GM23338 (cell line): ENCODE data around the gene KRT24. TPM values are rescaled to one million over a fixed set of nuclear protein-coding genes. Genes with fewer than 3 reads are reported as not detected.

Experiments
- ATAC-seq: fragments of 200-7000 bp; cut with Tn5 transposase; 3 replicates; pipeline ENCODE4 v1.9.1; 2020
- DNase-seq: peaks from one replicate; pipeline ENCODE4 v3.0.0-alpha.2; 2015; ENCODE audit warnings: low spot score
- H2AFZ ChIP-seq: fragments of 200-600 bp; sonication (generic); 2 replicates; pipeline ENCODE4 v1.8.0; 2016; ENCODE audit warnings: antibody characterized with exemption, mild to moderate bottlenecking, moderate library complexity
- H3F3A ChIP-seq: fragments of 200-600 bp; sonication (generic); replicated peaks from 2 replicates; pipeline ENCODE4 v1.8.0; 2017; ENCODE audit warnings: antibody characterized with exemption, mixed run types, low read depth
- H3K27ac ChIP-seq: fragments of 200-600 bp; sonication (generic); 2 replicates; pipeline ENCODE4 v1.6.1; 2016; ENCODE audit warnings: low read depth
- H3K27me3 ChIP-seq: fragments of 200-600 bp; sonication (generic); 2 replicates; pipeline ENCODE4 v1.8.0; 2016; ENCODE audit warnings: mild to moderate bottlenecking, mixed run types, moderate library complexity; ENCODE audit not compliant: insufficient read depth
- H3K36me3 ChIP-seq: fragments of 200-600 bp; sonication (generic); 2 replicates; pipeline ENCODE4 v1.8.0; 2016; ENCODE audit warnings: mild to moderate bottlenecking; ENCODE audit not compliant: insufficient read depth
- H3K4me1 ChIP-seq: fragments of 200-600 bp; sonication (generic); 2 replicates; pipeline ENCODE4 v1.8.0; 2016; ENCODE audit warnings: mild to moderate bottlenecking, moderate library complexity; ENCODE audit not compliant: insufficient read depth
- H3K4me2 ChIP-seq: fragments of 200-600 bp; sonication (generic); 2 replicates; pipeline ENCODE4 v1.7.1; 2017; ENCODE audit warnings: mixed run types
- H3K4me3 ChIP-seq: fragments of 200-600 bp; sonication (generic); 2 replicates; pipeline ENCODE4 v1.6.1; 2016; ENCODE audit warnings: mixed run types
- H3K79me2 ChIP-seq: fragments of 200-600 bp; sonication (generic); replicated peaks from 2 replicates; pipeline ENCODE4 v1.8.0; 2017; ENCODE audit warnings: mild to moderate bottlenecking; ENCODE audit not compliant: insufficient read depth
- H3K9me2 ChIP-seq: fragments of 200-600 bp; sonication (generic); 2 replicates; pipeline ENCODE4 v1.8.0; 2017; ENCODE audit not compliant: insufficient read depth
- H4K20me1 ChIP-seq: fragments of 200-600 bp; sonication (generic); replicated peaks from 2 replicates; pipeline ENCODE4 v1.8.0; 2017; ENCODE audit warnings: mild to moderate bottlenecking; ENCODE audit not compliant: insufficient read depth
- H3K27ac Mint-ChIP-seq: 2 replicates; pipeline ENCODE4 v1.8.0; 2020; ENCODE audit warnings: inconsistent platforms, mild to moderate bottlenecking, moderate library complexity, mixed read lengths
- H3K27me3 Mint-ChIP-seq: 3 replicates; pipeline ENCODE4 v1.8.0; 2022; ENCODE audit warnings: low read depth, mild to moderate bottlenecking, moderate library complexity, mixed read lengths, inconsistent platforms; ENCODE audit not compliant: insufficient read depth, poor library complexity
- H3K36me3 Mint-ChIP-seq: 3 replicates; pipeline ENCODE4 v1.8.0; 2021; ENCODE audit warnings: low read depth, mild to moderate bottlenecking, inconsistent platforms, moderate library complexity, mixed read lengths
- H3K4me1 Mint-ChIP-seq: 3 replicates; pipeline ENCODE4 v1.8.0; 2020; ENCODE audit warnings: mild to moderate bottlenecking, inconsistent platforms, mixed read lengths
- H3K4me3 Mint-ChIP-seq: 3 replicates; pipeline ENCODE4 v1.8.0; 2021; ENCODE audit warnings: moderate library complexity, mild to moderate bottlenecking, inconsistent platforms, mixed read lengths
- H3K9me3 Mint-ChIP-seq: 3 replicates; pipeline ENCODE4 v1.8.0; 2020; ENCODE audit warnings: moderate library complexity, mild to moderate bottlenecking, inconsistent platforms, mixed read lengths
- CREB1 ChIP-seq: fragments of 250-450 bp; sonication (Bioruptor Pico); IDR thresholded peaks from 2 replicates; pipeline ENCODE4 v1.5.0; 2020; ENCODE audit warnings: low read depth, mild to moderate bottlenecking, moderate library complexity
- CTCF ChIP-seq, 2 experiments: fragments of 200-600 bp in 1 of 2; sonication (generic) in 1 of 2; conservative IDR thresholded peaks; 2 replicates each; pipeline versions ENCODE4 v1.5.1 to v1.6.1; 2016 to 2017; ENCODE audit warnings: antibody characterized with exemption in 2 of 2, low read depth in 2 of 2, mild to moderate bottlenecking in 2 of 2, moderate library complexity in 1 of 2
- ETS1 ChIP-seq: IDR thresholded peaks from 2 replicates; pipeline ENCODE4 v1.6.1; 2016; ENCODE audit warnings: antibody characterized with exemption
- EZH2 ChIP-seq: fragments of 200-600 bp; sonication (generic); IDR thresholded peaks from one replicate; pipeline ENCODE4 v1.8.0; 2017; ENCODE audit warnings: antibody characterized with exemption, mild to moderate bottlenecking, low read depth; ENCODE audit not compliant: unreplicated experiment
- EZH2phosphoT487 ChIP-seq: fragments of 200-600 bp; sonication (generic); IDR thresholded peaks from one replicate; pipeline ENCODE4 v1.8.1; 2018; ENCODE audit warnings: antibody characterized with exemption; ENCODE audit not compliant: unreplicated experiment
- JUNB ChIP-seq: IDR thresholded peaks from one replicate; pipeline ENCODE4 v1.6.1; 2016; ENCODE audit warnings: antibody characterized with exemption; ENCODE audit not compliant: unreplicated experiment
- NANOG ChIP-seq: IDR thresholded peaks from 2 replicates; pipeline ENCODE4 v1.6.1; 2016; ENCODE audit warnings: antibody characterized with exemption, borderline replicate concordance
- POLR2AphosphoS5 ChIP-seq: IDR thresholded peaks from 2 replicates; pipeline ENCODE4 v1.6.1; 2016; ENCODE audit warnings: antibody characterized with exemption, low read depth
- REST ChIP-seq: IDR thresholded peaks from one replicate; pipeline ENCODE4 v1.6.1; 2018; ENCODE audit warnings: antibody characterized with exemption; ENCODE audit not compliant: unreplicated experiment
- STAT1 ChIP-seq: IDR thresholded peaks from one replicate; pipeline ENCODE4 v1.6.1; 2016; ENCODE audit warnings: antibody characterized with exemption; ENCODE audit not compliant: unreplicated experiment
- ZNF114 ChIP-seq: fragments of 250-450 bp; sonication (Bioruptor Pico); IDR thresholded peaks from 2 replicates; pipeline ENCODE4 v1.5.0; 2020; ENCODE audit warnings: mild to moderate bottlenecking, moderate library complexity
- ZNF331 ChIP-seq: fragments of 250-450 bp; sonication (Bioruptor Pico); IDR thresholded peaks from 2 replicates; pipeline ENCODE4 v1.5.0; 2020; ENCODE audit warnings: low read depth, mild to moderate bottlenecking, moderate library complexity
- ZNF462 ChIP-seq: fragments of 250-450 bp; sonication (Bioruptor Pico); IDR thresholded peaks from 2 replicates; pipeline ENCODE4 v1.5.0; 2020; ENCODE audit warnings: mild to moderate bottlenecking, moderate library complexity
- polyA plus RNA-seq: library from polyadenylated mRNA; unstranded; fragments of >200 nt; fragmentation: Nextera tagmentation; extraction: Ambion mirVana; gene quantifications from 2 replicates; pipeline ENCODE4 v1.2.1, GENCODE V29; 2016
- total RNA-seq: library from RNA; depleted of rRNA; stranded (reverse); fragments of >200 nt; shearing (Covaris generic); gene quantifications from 2 replicates; pipeline ENCODE4 v1.2.3, GENCODE V29; 2014

The KRT24 gene
- total and polyA plus RNA-seq, 2 experiments from 2014 or later: not detected

GRCh38 chr17:40696651-40697072, 6.9 kb downstream of the KRT24 start:
- ATAC-seq: no peak
- H3K4me1 ChIP-seq: no peaks in the 10 kb centered on the region
- H2AFZ ChIP-seq: peak overlapping the region; percentile 45; the same call in 1 of the 2 replicates

More at GRCh38 chr17:40696651-40697072, 6.9 kb downstream of the KRT24 start:
- no peak overlapping the region for H3K4me3 Mint-ChIP-seq
- TF ChIP-seq ZNF114 (no peak), REST (no peak), NANOG (no peak), POLR2AphosphoS5 (no peak), JUNB (no peak), STAT1 (no peak), CREB1 (no peak), ZNF462 (CRISPR knock-in tag) (no peak), EZH2 (no peak), EZH2phosphoT487 (no peak), CTCF (conservative IDR thresholded peaks at IDR 0.05; ENCODE audit: low read depth in 2 of 2) (no peak), ETS1 (no peak), ZNF331 (CRISPR knock-in tag) (no peak)
- peaks cover 2% of the 10 kb centered on the region for H3K27me3 Mint-ChIP-seq
- Histone ChIP-seq H3K36me3 (no peaks in the 10 kb centered on the region), H3K27me3 (no peaks in the 10 kb centered on the region), H3K4me2 (no peak overlapping the region), H3F3A (no peaks in the 10 kb centered on the region), H3K9me2 (no peaks in the 10 kb centered on the region), H4K20me1 (no peaks in the 10 kb centered on the region), H3K79me2 (no peaks in the 10 kb centered on the region), H3K27ac (no peak overlapping the region), H3K4me3 (no peak overlapping the region)
- H3K27ac Mint-ChIP-seq: no peak overlapping the region
- no peak for DNase-seq
- H3K36me3 Mint-ChIP-seq: no peaks in the 10 kb centered on the region
- H3K9me3 Mint-ChIP-seq: no peaks in the 10 kb centered on the region
- peaks cover 4% of the 10 kb centered on the region; the same call in 1 of the 3 replicates for H3K4me1 Mint-ChIP-seq
